Breast epithelium (tissue), 3 donors: ENCODE measurements around the gene PLXND1.

ENCODE experiments used
- CTCF ChIP-seq, 3 donors: fragments of 450-650 bp; IDR thresholded peaks; one replicate each; pipeline ENCODE4 v1.5.1; 2016 to 2017; ENCODE audit warnings: antibody characterized with exemption in 3 of 3, mild to moderate bottlenecking in 3 of 3, moderate library complexity in 3 of 3
- POLR2A ChIP-seq: fragments of 450-650 bp; IDR thresholded peaks from one replicate; pipeline ENCODE4 v1.6.1; 2016; ENCODE audit warnings: antibody characterized with exemption, mild to moderate bottlenecking, moderate library complexity
- POLR2AphosphoS5 ChIP-seq, 3 donors: sonication (generic); formaldehyde crosslinking; IDR thresholded peaks; one replicate each; pipeline ENCODE4 v1.6.1; 2017; ENCODE audit warnings: antibody characterized with exemption in 3 of 3

DNA sequence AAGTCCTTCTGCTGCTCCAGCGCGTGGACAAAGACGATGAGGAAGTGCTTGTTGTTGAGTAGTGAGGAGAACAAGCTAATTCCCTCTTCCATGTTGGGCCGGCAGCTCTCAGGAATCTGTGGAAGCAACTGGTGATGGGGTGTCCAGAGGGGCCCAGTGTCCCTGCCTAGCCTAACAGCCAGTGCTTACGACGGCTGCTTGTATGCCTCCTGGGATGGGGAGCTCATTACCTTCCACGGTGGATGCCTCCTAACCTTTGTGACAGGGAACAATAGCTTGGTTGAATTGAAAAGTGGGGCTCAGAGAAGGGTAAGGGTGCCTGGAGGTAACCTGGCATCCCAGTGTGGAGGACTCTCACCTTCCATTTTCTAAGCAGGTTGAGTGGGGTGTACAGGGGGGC, 40.6 kb downstream of the PLXND1 start:
- TF ChIP-seq CTCF (IDR thresholded peaks at IDR 0.05) (no peak), POLR2A (no peak), POLR2AphosphoS5 (IDR thresholded peaks at IDR 0.05) (no peak)
